C4-2B (cell line): ENCODE measurements around the gene CD274.
"Not testable (repeated sequence)": the region's sequence is repeated elsewhere in the genome, so short reads cannot be mapped to it uniquely, and the experiment has no call there.

ENCODE experiments used
- H3K27ac ChIP-seq: fragments of 450-650 bp; 2 replicates; pipeline ENCODE4 v1.5.1; 2017
- CTCF ChIP-seq: fragments of 450-650 bp; conservative IDR thresholded peaks from 2 replicates; pipeline ENCODE4 v1.5.1; 2017; ENCODE audit warnings: mild to moderate bottlenecking
- ZFX ChIP-seq: fragments of 450-650 bp; IDR thresholded peaks from 2 replicates; pipeline ENCODE4 v1.6.1; 2017

Gene CD274

GRCh38 chr9:5442400-5443011 lies 7.8 kb upstream of the CD274 start:
- peak; percentile 80 for TF ChIP-seq CTCF
- TF ChIP-seq ZFX: no peak
- no peak overlapping the region for H3K27ac ChIP-seq

- TF ChIP-seq CTCF (no peak), ZFX (no peak)
- no peak overlapping the region for H3K27ac ChIP-seq
Measured at GRCh38 chr9:5443850-5444249, 6.5 kb upstream of the CD274 start.

- H3K27ac ChIP-seq: not testable (repeated sequence)
Measured at GRCh38 chr9:5445096-5445495, 5.2 kb upstream of the CD274 start.

GRCh38 chr9:5445886-5446285 lies 4.5 kb upstream of the CD274 start:
- TF ChIP-seq CTCF: no peak
- TF ChIP-seq ZFX: no peak

GRCh38 chr9:5446451-5447236 lies 3.7 kb upstream of the CD274 start:
- H3K27ac ChIP-seq: no peak overlapping the region
- TF ChIP-seq CTCF (no peak), ZFX (no peak)

More at GRCh38 chr9:5445886-5446285, 4.5 kb upstream of the CD274 start:
- H3K27ac ChIP-seq: no peak overlapping the region

- no peak overlapping the region for H3K27ac ChIP-seq
- TF ChIP-seq CTCF (no peak), ZFX (no peak)
Measured at GRCh38 chr9:5447337-5447736, 3.0 kb upstream of the CD274 start.

- H3K27ac ChIP-seq: no peak overlapping the region
- no peak for TF ChIP-seq CTCF
- no peak for TF ChIP-seq ZFX
Measured at GRCh38 chr9:5448016-5448415, 2.3 kb upstream of the CD274 start.
